Tongue (tissue), 2 donors: ENCODE measurements around the gene CEP95. TPM values are rescaled to one million over a fixed set of nuclear protein-coding genes. Genes with fewer than 3 reads are reported as not detected.

ENCODE experiments used
- DNase-seq: peaks from one replicate; pipeline ENCODE4 v3.0.0-alpha.2; 2015
- total RNA-seq: library from RNA; depleted of rRNA; stranded (reverse); fragments of >200 nt; gene quantifications from one replicate; pipeline ENCODE4 v1.2.3, GENCODE V29; 2014

CEP95 gene
- total RNA-seq, 1 donor from 2014 or later: 59.7 TPM

GRCh38 chr17:64496348-64496785 lies 10.4 kb upstream of the CEP95 start:
- no peak for DNase-seq

DNA sequence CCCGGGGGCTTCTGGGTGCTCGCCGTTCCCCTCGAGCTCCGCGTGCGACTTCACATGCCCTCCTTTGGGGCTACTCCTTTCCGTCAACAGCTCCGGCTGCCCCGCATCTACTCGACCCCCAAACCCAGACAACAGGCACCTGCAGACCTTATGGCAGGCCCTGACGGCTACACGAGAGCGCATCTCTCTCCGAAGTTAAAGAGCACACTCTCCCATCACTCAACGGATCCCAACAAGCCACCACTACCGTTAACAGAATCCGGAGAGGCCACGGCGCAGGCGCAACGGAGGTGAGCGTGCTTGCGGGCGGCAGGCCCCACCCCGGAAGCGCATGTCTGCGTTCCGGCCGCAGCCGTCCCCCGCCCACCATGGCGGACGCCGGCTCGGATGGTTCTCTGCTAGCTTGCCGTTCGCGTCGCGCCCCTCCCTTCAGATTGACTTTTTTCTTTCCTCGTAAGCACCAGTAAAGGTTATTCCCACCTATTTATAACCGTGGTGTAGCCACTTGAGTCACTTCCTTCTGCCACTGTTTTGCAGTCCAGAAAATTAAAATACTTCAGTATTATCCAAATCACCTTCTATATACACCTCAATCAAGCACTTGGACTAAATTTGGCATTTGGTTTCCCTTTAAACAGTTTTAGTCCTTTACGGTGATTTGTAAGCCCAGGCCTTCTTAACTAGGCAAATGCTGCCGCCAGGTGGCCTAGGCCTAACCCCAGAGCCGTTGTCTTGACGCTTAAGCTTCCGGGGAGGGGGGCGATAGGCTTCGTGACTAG lies 9.8 kb upstream of the CEP95 start, which contains the start of gene POLG2:
TSS of gene POLG2 (minus strand) at position 269 of the 779 bp plus-strand sequence. CDS start at position 183, 86 bp downstream.
- DNase-seq: peak; percentile 98

- DNase-seq: no peak
Measured at GRCh38 chr17:64497565-64498035, 9.2 kb upstream of the CEP95 start.

GRCh38 chr17:64498308-64499203 lies 8.2 kb upstream of the CEP95 start:
- DNase-seq: no peak

DNA sequence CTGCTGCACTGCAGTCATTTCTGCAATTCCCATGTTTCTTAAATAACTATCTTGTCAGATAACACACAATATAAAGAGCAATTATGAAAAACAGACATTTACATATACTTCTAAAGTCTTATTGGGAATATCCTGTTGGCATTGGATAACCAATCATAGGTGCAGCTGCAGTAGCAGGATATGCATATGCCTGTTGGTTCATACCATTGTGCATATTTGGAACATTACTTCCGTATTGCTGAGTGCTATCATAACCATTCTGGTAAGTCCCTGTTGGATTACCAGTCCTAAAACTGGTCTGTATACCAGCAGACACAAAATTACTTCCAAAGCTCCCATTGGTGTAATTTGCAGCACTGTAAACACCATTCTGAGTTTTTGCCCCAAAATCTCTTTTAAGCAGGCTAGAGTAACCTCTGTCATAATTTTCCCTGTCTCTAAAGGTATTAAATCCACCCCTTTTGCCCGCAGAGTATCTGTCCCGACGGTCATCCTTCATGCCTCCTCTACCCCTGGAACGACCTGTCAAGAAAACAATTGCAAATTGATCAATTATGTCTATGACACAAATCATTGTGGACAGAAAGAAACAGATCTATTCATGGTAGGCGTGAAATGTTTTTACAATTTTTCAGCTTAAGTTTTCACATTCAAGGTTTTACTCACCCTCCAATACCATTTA lies 6.8 kb upstream of the CEP95 start:
- no peak for DNase-seq

GRCh38 chr17:64500487-64500859 lies 6.3 kb upstream of the CEP95 start:
- no peak for DNase-seq

- DNase-seq: no peak
Measured at GRCh38 chr17:64500862-64501765, 5.7 kb upstream of the CEP95 start.

DNA sequence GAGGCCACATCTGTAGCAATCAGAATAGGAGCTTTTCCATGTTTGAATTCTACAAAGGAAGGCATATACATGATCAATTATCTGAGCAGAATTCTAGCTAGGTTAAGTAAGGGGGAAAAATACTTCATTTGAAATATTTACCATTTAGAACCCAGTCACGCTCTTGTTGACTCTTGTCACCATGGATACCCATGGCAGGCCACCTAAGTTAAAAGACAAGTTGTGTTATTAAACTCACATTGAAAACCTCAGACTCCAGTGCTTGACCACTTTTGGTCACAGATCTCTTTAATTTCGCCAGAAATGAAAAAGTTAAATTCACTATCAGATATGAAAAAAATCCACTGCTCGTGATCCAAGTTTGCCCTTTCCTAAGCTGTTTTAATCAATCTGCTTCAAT lies 4.8 kb upstream of the CEP95 start:
- no peak for DNase-seq

- no peak for DNase-seq
Measured at GRCh38 chr17:64502809-64503208, 4.0 kb upstream of the CEP95 start.

- DNase-seq: no peak
Measured at GRCh38 chr17:64503341-64503740, 3.4 kb upstream of the CEP95 start.

- DNase-seq: no peak
Measured at GRCh38 chr17:64503821-64504768, 2.7 kb upstream of the CEP95 start.

DNA sequence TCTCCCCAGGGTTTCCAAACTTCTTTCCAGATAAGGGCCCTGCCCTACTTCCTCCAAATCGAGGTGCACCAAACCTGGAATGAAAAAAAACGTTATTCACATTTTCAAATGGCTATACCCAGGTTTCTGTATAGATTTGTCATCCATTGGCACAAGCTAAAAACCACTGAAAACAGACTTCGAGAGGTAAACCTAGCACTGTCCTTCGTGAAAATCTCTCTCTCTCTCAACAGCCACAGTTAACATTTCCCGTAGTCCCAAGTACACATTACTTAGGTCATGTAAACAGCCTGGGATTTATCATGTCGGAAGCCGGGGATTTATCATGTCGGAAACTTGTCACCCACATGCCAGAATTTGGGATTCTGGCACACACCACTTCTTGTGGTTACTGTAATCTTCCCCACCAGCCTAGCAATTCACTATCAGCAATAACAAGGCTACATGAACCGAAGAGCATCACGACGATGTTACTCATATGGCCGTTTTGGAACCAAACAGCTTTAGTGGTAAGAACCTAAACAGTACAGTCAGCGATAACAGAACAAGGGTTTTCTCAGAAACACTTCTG lies 1.9 kb upstream of the CEP95 start:
- DNase-seq: no peak

DNA sequence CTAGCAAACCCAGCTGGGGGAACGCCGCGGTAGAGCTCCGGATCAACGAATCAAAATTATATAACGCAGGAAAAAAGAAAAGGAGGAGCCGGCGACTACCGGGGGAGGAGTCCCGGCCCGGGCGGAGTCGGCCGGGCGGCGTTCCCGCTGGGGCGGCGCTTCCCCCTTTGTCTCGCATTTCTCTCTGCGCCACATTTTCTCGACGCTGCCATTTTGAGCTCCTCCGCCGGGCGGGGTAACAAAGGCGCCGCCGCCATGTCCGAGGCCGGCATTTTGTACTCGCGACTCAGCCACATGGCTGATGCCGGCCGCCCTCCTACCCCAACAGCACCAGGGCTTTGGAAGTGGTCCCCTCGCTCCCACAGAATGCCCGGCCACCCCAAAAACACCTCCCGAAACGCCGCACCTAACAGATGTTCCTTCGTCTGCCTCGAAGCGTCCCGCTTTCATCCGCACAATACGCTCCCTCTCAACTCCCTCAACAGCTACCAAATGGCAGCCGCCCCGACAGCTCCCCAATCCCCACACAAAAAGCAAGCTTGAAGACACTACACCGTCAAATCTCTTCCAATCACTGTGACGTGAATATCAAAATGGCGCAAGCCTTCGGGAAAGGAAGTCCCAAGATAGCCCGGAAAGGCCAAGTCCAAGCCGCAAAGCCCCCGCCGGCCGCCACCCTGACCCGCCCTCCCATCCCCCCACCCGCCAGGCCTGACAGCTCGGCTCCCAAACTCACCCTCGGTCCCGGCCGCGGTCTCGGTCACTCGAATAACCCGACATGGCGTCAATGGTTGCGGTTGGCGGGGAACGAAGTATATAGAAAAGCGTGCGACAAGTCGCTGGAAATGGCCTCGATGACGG lies 1.2 kb upstream of the CEP95 start:
- peak; percentile 98 for DNase-seq

DNA sequence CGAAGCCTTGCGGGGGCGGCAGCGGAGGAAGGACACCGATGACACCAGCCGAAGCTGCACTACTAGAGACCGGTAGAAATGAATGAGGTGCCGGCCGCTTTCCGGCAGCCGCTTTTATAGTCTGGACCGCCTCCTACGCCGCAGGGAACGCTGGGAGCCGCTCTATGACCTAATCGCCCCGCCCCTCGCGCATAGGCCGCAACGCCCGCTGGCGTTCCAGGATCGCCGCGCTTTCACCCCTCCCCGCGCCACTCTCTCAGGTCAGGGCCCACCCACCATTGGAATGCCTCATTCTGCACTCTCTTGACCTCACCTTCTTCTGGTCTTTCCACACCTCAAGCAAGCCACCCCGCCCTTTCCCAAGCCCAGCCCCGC lies 589 bp upstream of the CEP95 start, which contains the start of gene DDX5:
TSS of gene DDX5 (minus strand) at position 89 of the 375 bp plus-strand sequence. CDS start 170 bp downstream, outside the sequence.
- DNase-seq: peak; percentile 99

DNA sequence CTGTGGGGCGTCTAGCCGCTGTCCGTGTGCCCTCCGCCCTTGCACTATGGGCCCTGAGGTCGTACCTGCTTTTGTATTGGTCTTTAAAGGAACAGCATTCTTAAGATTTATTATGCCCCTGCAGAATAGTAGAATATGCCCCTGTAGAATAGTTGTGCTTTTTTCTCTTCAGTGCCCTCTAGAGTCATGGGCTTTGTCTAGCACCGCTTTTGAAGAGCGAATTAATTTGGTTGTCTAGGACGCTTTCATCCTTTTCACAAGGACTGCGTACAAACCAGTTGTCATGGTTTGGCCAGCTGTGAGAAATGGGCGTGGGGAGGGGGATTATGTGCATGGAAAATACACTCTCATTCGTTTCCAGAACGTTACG lies 621 bp downstream of the CEP95 start:
- peak; percentile 92 for DNase-seq

- no peak for DNase-seq
Measured at GRCh38 chr17:64508683-64509082, 1.9 kb downstream of the CEP95 start.

DNA sequence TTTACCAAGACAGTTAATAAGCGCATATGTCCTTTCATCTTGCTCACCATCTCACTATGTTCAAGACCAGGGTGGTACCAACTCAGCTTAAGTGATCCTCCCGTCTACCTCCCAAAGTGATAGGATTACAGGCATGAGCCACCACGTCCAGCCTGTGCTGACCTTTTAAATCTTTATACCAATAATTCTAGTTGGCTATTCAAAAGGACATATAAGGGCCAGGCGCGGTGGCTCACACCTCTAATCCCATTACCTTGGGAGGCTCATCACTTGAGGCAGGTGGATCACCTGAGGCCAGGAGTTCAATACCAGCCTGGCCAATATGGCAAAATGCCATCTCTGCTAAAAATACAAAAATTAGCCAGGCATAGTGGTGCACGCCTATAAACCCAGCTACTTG lies 2.4 kb downstream of the CEP95 start:
- no peak for DNase-seq

DNA sequence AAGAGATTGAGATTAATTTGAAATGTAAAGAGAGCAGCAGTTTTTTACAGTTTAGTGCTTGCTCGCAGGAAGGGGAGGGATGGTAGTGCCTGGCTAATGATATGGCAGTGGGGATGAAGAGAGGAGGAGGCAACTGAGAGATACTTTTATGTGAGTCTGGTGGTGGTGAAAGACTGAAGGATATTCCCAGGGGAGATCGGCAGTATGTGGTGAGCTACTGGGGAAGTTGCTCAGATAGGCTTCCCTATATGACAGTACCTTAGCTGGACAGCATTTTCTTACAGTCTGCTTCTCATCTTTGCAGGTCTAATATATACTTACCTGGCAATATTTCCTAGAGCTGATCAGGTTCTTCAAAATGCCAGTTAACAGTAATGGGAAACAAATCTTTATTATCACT lies 8.6 kb downstream of the CEP95 start:
- no peak for DNase-seq

DNA sequence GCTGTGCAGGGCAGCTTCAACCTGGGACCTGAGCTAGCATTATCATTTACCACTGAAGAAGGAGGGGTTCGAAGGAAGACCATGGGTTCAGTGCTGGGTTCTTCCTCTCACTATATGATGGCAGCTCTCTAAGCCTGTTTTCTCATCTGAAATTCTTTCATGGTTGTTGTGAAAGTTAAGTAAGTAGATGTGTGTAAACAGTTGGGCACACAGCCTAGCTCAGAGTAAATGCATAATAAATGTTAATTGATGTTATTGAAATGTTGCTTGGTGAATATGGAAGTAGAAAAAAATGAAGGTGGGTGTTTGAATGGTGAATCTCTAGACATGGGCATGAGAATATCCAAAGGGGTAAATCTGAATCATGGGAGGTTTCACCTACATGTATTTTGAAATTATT lies 9.1 kb downstream of the CEP95 start:
- no peak for DNase-seq
